Urinary bladder (tissue), 4 donors: ENCODE results near the gene GNA12. TPM values are rescaled to one million over a fixed set of nuclear protein-coding genes. Genes with fewer than 3 reads are reported as not detected.

Experiments used
- DNase-seq: peaks from one replicate; pipeline ENCODE4 v3.0.0-alpha.2; 2015; ENCODE audit errors: extremely low spot score
- H3K27ac ChIP-seq: one replicate; pipeline ENCODE4 v1.5.1; 2013; ENCODE audit warnings: low read depth, mild to moderate bottlenecking, moderate library complexity
- H3K36me3 ChIP-seq: one replicate; pipeline ENCODE4 v1.6.1; 2013; ENCODE audit warnings: mild to moderate bottlenecking, moderate library complexity; ENCODE audit not compliant: insufficient read depth
- H3K4me1 ChIP-seq: one replicate; pipeline ENCODE4 v1.6.1; 2013; ENCODE audit warnings: mild to moderate bottlenecking, moderate library complexity; ENCODE audit not compliant: insufficient read depth
- H3K4me3 ChIP-seq: one replicate; pipeline ENCODE4 v1.5.1; 2013; ENCODE audit warnings: low read depth, low read length
- whole genome bisulfite sequencing: extraction: QIAGEN DNeasy Blood & Tissue Kit; methylation state at CpG from one replicate; pipeline ENCODE4 v1.1.7; 2013; 5-methylcytosine and 5-hydroxymethylcytosine counted together
- polyA plus RNA-seq: library from polyadenylated mRNA; stranded (reverse); fragments of 200-250 nt; gene quantifications from one replicate; pipeline ENCODE4 v1.2.3, GENCODE V29; 2013
- total RNA-seq: library from RNA; depleted of rRNA; stranded (reverse); fragments of >200 nt; gene quantifications from one replicate; pipeline ENCODE4 v1.2.3, GENCODE V29; 2014
- donor health status: healthy with polysubstance abuse.
- donor health status: healthy.

The GNA12 gene
- total and polyA plus RNA-seq, 2 donors = 22.1 to 62.6 TPM

GRCh38 chr7:2824026-2824677 lies 20.0 kb downstream of the GNA12 start:
- Histone ChIP-seq H3K36me3 (no peaks in the 10 kb centered on the region), H3K27ac (no peak overlapping the region), H3K4me3 (no peak overlapping the region), H3K4me1 (peaks cover 5% of the 10 kb centered on the region)
- no peak for DNase-seq
- 82% methylated on average over 16 of the region's 16 CpGs for WGBS

- H3K27ac ChIP-seq = no peak overlapping the region
- no peak overlapping the region for H3K4me3 ChIP-seq
- H3K4me1 ChIP-seq = peaks cover 5% of the 10 kb centered on the region
- WGBS = 46% methylated on average over 5 of the region's 5 CpGs
- DNase-seq = no peak
- H3K36me3 ChIP-seq = no peaks in the 10 kb centered on the region
Measured at GRCh38 chr7:2823130-2823529, 21.0 kb downstream of the GNA12 start.

- DNase-seq = no peak
- no peak overlapping the region for H3K4me3 ChIP-seq
- peaks cover 5% of the 10 kb centered on the region for H3K4me1 ChIP-seq
- H3K27ac ChIP-seq = no peak overlapping the region
- 90% methylated on average over 10 of the region's 10 CpGs for WGBS
- no peaks in the 10 kb centered on the region for H3K36me3 ChIP-seq
Measured at GRCh38 chr7:2821842-2822507, 22.1 kb downstream of the GNA12 start.

GRCh38 chr7:2821161-2821841 lies 22.8 kb downstream of the GNA12 start:
- peaks cover 5% of the 10 kb centered on the region for H3K4me1 ChIP-seq
- DNase-seq = no peak
- no peaks in the 10 kb centered on the region for H3K36me3 ChIP-seq
- no peak overlapping the region for H3K4me3 ChIP-seq
- no peak overlapping the region for H3K27ac ChIP-seq
- WGBS = 63% methylated on average over 12 of the region's 12 CpGs

- Histone ChIP-seq H3K4me1 (peaks cover 5% of the 10 kb centered on the region), H3K27ac (no peak overlapping the region), H3K36me3 (no peaks in the 10 kb centered on the region), H3K4me3 (no peak overlapping the region)
- 84% methylated on average over 4 of the region's 4 CpGs for WGBS
- no peak for DNase-seq
Measured at GRCh38 chr7:2820508-2820934, 23.6 kb downstream of the GNA12 start.

- WGBS = 97% methylated on average over 16 of the region's 16 CpGs
- H3K27ac ChIP-seq = no peak overlapping the region
- peaks cover 5% of the 10 kb centered on the region for H3K4me1 ChIP-seq
- no peak overlapping the region for H3K4me3 ChIP-seq
- no peak for DNase-seq
- no peaks in the 10 kb centered on the region for H3K36me3 ChIP-seq
Measured at GRCh38 chr7:2819954-2820397, 24.1 kb downstream of the GNA12 start.

GRCh38 chr7:2819161-2819953 lies 24.8 kb downstream of the GNA12 start:
- Histone ChIP-seq H3K4me3 (no peak overlapping the region), H3K27ac (no peak overlapping the region), H3K4me1 (peaks cover 5% of the 10 kb centered on the region), H3K36me3 (no peaks in the 10 kb centered on the region)
- no peak for DNase-seq
- 93% methylated on average over 15 of the region's 15 CpGs for WGBS

- Histone ChIP-seq H3K36me3 (no peaks in the 10 kb centered on the region), H3K4me3 (no peak overlapping the region), H3K4me1 (peaks cover 5% of the 10 kb centered on the region), H3K27ac (no peak overlapping the region)
- 91% methylated on average over 12 of the region's 12 CpGs for WGBS
- no peak for DNase-seq
Measured at GRCh38 chr7:2818653-2819052, 25.5 kb downstream of the GNA12 start.

GRCh38 chr7:2818121-2818520 lies 26.0 kb downstream of the GNA12 start:
- Histone ChIP-seq H3K36me3 (no peaks in the 10 kb centered on the region), H3K4me1 (peaks cover 4% of the 10 kb centered on the region), H3K27ac (no peak overlapping the region), H3K4me3 (no peak overlapping the region)
- no peak for DNase-seq
- WGBS = 60% methylated on average over 7 of the region's 7 CpGs

GRCh38 chr7:2817456-2817855 lies 26.7 kb downstream of the GNA12 start:
- Histone ChIP-seq H3K4me1 (peaks cover 2% of the 10 kb centered on the region), H3K36me3 (no peaks in the 10 kb centered on the region), H3K27ac (no peak overlapping the region), H3K4me3 (no peak overlapping the region)
- 89% methylated on average over 3 of the region's 3 CpGs for WGBS
- no peak for DNase-seq

GRCh38 chr7:2815875-2816245 lies 28.2 kb downstream of the GNA12 start:
- no peaks in the 10 kb centered on the region for H3K36me3 ChIP-seq
- no peak overlapping the region for H3K4me3 ChIP-seq
- H3K27ac ChIP-seq = no peak overlapping the region
- no peak for DNase-seq
- peaks cover under 1% of the 10 kb centered on the region for H3K4me1 ChIP-seq
- WGBS = 90% methylated on average over 16 of the region's 16 CpGs

- 94% methylated on average over 31 of the region's 31 CpGs for WGBS
- no peaks in the 10 kb centered on the region for H3K4me1 ChIP-seq
- peak overlapping the region; percentile 71 for H3K27ac ChIP-seq
- no peak overlapping the region for H3K4me3 ChIP-seq
- DNase-seq = no peak
- H3K36me3 ChIP-seq = no peaks in the 10 kb centered on the region
Measured at GRCh38 chr7:2814946-2815874, 28.9 kb downstream of the GNA12 start.
